T-helper 2 cell treated with Interferon-gamma antibody and Interleukin-4, amounts not matched to agents 5 μg/mL and 100 μg/mL, for 36 hours (primary cell): ENCODE data around the gene TRAPPC12.

Experiments
- DNase-seq: peaks from one replicate; pipeline ENCODE4 v3.0.0; 2021; ENCODE audit warnings: low spot score
- H3K27ac Mint-ChIP-seq: one replicate; pipeline ENCODE4 v1.8.0; 2021; ENCODE audit warnings: mild to moderate bottlenecking, mixed read lengths
- H3K27me3 Mint-ChIP-seq: one replicate; pipeline ENCODE4 v1.8.0; 2021; ENCODE audit warnings: low read depth, mixed read lengths
- H3K36me3 Mint-ChIP-seq: one replicate; pipeline ENCODE4 v1.8.0; 2021; ENCODE audit warnings: low read depth, mixed read lengths
- H3K4me1 Mint-ChIP-seq: one replicate; pipeline ENCODE4 v1.8.0; 2021; ENCODE audit warnings: low read depth, mixed read lengths
- H3K4me3 Mint-ChIP-seq: one replicate; pipeline ENCODE4 v1.8.0; 2022; ENCODE audit warnings: mild to moderate bottlenecking, moderate library complexity, mixed read lengths
- H3K9me3 Mint-ChIP-seq: one replicate; pipeline ENCODE4 v1.8.0; 2021; ENCODE audit warnings: mixed read lengths

Gene TRAPPC12

DNA sequence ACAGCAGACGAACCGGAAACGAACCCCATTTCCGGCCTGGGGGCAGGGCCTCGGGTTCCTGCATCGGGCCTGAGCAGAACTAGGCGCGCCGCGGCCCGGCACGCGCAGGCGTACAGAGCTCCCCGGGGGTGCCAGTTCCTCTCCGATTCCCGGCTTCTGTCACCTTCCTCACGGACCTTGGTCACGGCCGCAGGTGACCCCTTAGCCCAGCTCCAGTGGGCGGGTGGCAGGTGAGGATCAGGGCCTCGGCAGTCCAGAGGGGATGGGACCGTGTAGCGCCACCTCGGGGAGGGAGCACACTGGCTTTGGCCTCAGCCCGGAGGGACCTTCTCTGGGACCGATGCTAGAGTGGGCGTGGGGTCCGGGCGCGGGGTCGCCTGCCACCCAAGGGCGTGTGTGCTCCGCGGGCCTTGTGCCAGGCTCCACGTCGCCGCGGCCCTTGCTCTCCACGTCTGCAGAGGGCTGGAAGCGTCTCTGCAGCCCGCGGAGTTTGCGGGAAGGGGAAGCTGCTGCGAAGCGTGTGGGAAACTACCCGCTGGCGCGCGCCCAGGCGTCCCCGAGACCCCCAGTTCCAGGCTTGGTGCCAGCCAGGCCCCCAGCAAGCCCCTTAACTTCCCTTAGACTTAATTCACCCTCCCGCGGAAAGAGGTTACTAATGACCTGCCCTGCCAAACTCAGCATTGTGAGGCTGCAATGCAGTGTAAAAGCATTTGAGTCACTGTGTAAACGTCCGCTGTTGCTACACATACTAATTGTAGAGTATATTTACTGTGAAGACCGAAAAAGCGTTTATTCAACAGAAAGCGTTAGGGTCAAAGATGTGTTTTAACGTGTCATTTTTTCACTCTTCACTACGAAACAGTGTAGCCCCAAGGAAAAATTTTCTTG is at the start of gene TRAPPC12:
TSS of gene TRAPPC12 (plus strand) at position 48 of the 888 bp plus-strand sequence. CDS start 7,930 bp downstream, outside the sequence.
- Mint-ChIP-seq H3K4me3 (peak within 1 kb of the TSS; percentile 99), H3K4me1 (peaks cover 40% of the 10 kb centered on the region), H3K9me3 (no peaks in the 10 kb centered on the region), H3K36me3 (peaks cover 16% of the 10 kb centered on the region), H3K27ac (peak within 1 kb of the TSS; percentile 98), H3K27me3 (no peaks in the 10 kb centered on the region)
- DNase-seq = peak; percentile 92

DNA sequence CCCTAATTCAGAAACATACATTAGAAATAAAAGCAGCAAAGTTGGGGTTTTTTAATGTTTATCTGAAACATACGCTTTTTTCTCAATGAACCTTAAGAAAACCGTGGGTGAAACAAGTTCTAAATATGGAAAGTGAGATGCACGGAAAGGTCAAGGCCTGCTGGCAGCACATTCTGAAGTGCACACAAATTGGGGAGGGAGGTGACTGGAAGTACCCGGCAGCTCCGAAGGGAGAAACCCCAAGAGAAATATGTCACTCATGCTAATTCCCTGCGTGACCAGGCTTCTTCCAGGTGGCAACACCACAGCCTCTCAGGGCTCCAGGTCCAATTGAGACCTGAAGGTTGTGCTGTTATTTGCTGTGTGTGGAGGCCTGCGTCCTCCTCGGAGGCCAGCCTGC is 47.4 kb upstream of the TRAPPC12 start:
- Mint-ChIP-seq H3K36me3 (peaks cover 52% of the 10 kb centered on the region), H3K4me3 (no peak overlapping the region), H3K27me3 (no peaks in the 10 kb centered on the region), H3K27ac (no peak overlapping the region), H3K4me1 (no peaks in the 10 kb centered on the region), H3K9me3 (peaks cover 7% of the 10 kb centered on the region)
- DNase-seq = no peak

DNA sequence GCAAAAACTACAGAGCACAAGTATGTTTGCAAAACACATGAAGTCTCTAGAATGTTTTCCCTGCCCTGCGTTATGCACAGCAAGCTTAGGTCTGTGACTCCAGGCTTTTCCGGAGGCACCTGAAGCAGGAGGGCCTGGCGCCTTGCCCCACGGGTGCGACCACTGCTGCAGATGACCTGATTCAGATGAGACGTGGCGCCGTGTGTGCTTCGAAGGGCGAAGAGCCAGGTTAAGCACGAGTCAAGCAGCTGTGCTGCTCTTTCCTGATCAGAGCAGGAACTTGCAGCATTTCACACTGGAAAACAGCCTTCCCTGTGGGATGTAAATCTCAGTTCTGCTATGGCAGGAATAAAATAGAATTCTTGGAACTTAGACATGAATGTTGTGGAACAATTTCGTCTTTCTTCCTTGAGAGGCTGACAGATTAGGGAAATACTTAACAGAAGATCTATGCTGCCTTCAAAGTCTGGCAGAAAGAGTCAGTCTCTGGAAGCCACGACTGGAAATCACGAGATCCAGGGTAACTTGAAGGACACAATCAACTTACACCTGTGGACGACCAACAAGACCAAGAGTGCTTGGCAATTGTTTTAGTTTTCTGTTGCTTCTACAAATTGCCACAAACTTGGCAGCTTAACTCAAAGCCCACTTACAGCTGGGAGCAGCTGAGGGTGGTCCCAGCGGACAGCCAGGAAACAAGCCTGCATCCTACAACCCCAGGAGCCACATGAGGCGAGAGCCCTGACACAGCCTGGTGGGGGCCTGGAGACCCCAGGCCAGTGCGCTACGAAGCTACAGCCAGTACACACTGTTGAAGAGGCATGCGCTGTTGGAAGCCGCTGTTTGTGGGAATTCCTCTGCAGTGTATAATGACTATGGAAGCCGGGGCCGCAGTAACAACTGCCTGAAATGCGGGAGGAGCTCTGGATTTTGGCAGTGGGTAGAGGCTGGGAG is 44.8 kb upstream of the TRAPPC12 start:
- peaks cover 7% of the 10 kb centered on the region for H3K9me3 Mint-ChIP-seq
- H3K27ac Mint-ChIP-seq = no peak overlapping the region
- no peak overlapping the region for H3K4me3 Mint-ChIP-seq
- no peaks in the 10 kb centered on the region for H3K4me1 Mint-ChIP-seq
- peaks cover 61% of the 10 kb centered on the region for H3K36me3 Mint-ChIP-seq
- DNase-seq = no peak
- no peaks in the 10 kb centered on the region for H3K27me3 Mint-ChIP-seq

DNA sequence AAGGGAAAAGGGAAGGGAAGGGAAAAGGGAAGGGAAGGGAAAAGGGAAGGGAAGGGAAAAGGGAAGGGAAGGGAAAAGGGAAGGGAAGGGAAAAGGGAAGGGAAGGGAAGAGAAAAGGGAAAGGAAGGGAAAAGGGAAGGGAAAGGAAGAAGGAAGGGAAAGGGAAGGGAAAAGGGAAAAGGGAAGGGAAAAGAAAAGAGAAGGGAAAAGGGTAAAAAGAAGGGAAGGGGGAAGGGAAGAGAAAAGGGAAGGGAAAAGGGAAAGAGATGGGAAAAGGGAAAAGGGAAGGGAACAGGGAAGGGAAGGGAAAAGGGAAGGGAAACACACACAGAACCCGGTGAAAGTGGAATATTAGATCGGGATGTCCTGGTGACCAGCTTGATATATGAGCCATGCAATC is 42.6 kb upstream of the TRAPPC12 start:
- Mint-ChIP-seq H3K9me3 (no peaks in the 10 kb centered on the region), H3K4me3 (no peak overlapping the region), H3K4me1 (no peaks in the 10 kb centered on the region), H3K27me3 (no peaks in the 10 kb centered on the region), H3K36me3 (peaks cover 52% of the 10 kb centered on the region), H3K27ac (no peak overlapping the region)
- DNase-seq = no peak

DNA sequence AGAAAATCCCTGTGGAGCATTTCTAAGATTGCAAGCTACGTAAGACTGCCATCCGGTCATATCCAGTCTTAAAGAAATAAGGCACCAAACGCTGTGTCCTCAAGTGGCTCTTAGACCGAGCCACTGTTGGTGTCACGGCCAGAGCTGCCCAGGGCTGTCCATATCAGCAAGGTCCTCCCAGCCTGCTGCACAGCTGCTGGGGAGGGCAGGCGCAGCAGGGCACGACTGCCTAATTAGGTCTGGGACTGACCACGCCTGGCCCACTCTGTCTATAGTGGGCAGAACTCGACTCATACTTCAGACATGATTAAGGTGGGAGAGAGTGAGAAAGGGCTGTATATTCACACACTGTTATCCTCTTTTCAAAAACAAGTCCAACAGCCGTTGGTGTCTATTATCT is 41.2 kb upstream of the TRAPPC12 start:
- Mint-ChIP-seq H3K27ac (no peak overlapping the region), H3K27me3 (no peaks in the 10 kb centered on the region), H3K4me1 (no peaks in the 10 kb centered on the region), H3K36me3 (peaks cover 39% of the 10 kb centered on the region), H3K9me3 (no peaks in the 10 kb centered on the region), H3K4me3 (no peak overlapping the region)
- no peak for DNase-seq

DNA sequence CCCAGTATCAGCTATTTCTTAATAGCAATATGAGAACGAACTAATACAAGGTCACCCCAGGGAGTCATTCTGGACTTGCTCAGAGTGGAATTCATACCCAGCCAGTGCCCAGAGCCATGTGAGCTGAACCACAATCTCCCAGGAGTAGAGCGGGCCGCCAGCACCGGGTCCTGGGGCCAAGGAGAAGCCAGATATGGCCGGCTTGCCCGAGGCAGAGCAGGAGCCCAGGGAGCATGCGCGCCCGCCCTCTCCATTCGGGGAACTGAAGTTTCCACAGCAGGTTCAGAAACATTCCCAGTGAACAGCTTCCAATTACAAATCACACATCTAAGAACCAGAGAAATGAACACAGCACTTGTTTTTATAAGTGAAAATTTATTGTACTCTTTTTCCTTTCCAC is 39.4 kb upstream of the TRAPPC12 start:
- Mint-ChIP-seq H3K27ac (no peak overlapping the region), H3K4me3 (no peak overlapping the region), H3K9me3 (no peaks in the 10 kb centered on the region), H3K36me3 (peaks cover 26% of the 10 kb centered on the region), H3K27me3 (no peaks in the 10 kb centered on the region), H3K4me1 (no peaks in the 10 kb centered on the region)
- no peak for DNase-seq

DNA sequence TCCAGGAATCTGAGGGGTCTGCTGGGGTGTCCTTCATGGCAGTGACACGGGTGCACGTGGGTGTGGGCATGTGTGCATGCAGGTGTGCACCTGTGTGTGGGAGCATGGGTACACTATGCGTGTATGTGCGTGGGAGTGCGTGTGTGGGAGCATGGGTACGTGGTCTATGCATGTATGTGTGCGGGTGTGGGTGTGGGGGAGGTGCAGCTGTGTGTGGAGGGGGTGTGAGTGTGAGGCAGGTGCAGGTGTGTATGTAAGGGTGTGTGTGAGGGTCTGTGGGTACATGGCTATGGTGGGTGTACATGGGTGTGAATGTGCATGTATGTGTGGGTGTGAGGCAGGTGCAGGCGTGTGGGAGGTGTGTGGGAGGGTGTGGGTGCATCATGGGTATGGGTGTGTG is 38.2 kb upstream of the TRAPPC12 start:
- H3K27ac Mint-ChIP-seq = peak overlapping the region; percentile 21
- DNase-seq = no peak
- no peaks in the 10 kb centered on the region for H3K27me3 Mint-ChIP-seq
- H3K4me3 Mint-ChIP-seq = no peak overlapping the region
- H3K36me3 Mint-ChIP-seq = peaks cover 19% of the 10 kb centered on the region
- no peaks in the 10 kb centered on the region for H3K9me3 Mint-ChIP-seq
- no peaks in the 10 kb centered on the region for H3K4me1 Mint-ChIP-seq

DNA sequence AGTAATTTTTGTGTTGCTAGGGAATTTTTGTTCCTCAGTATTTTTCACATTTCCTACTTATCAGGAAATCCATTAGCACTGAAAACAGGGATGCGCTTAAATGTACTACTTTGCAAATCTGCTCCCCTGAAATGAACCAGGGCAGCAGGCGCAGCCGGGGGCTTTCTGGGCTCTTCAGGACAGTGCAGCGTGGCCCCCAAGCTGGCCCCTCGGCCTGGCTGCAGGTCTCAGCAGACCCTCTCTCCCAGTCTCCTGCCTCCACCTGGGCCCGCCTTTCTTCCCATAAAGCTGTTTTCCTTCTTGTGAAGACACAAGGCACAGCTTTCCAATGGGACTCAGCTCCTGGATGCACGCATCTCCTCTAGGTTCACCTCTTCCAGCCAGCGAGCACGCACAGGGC is 37.2 kb upstream of the TRAPPC12 start:
- no peaks in the 10 kb centered on the region for H3K4me1 Mint-ChIP-seq
- H3K4me3 Mint-ChIP-seq = no peak overlapping the region
- H3K27ac Mint-ChIP-seq = no peak overlapping the region
- H3K36me3 Mint-ChIP-seq = peaks cover 17% of the 10 kb centered on the region
- DNase-seq = no peak
- H3K9me3 Mint-ChIP-seq = no peaks in the 10 kb centered on the region
- H3K27me3 Mint-ChIP-seq = no peaks in the 10 kb centered on the region

DNA sequence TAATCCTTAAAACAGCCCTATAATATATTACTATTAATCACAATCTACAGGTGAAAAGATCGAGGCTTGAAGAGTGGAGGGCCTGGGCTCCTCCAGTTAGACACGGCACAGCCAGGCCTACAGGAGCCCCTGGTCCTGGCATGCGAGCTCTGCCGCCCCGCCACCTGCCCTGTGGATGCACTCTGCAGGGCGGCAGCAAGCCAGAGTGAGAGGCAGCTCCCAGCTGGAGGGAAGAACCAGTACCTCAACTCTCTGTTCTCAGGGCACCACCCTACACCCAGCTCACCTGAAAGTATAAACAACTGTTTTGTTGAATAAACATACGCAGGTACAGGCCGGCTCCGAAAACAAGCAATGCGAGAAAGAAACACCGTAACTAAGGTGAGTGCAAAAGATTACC is 36.5 kb upstream of the TRAPPC12 start:
- DNase-seq = no peak
- H3K4me3 Mint-ChIP-seq = no peak overlapping the region
- H3K27ac Mint-ChIP-seq = no peak overlapping the region

DNA sequence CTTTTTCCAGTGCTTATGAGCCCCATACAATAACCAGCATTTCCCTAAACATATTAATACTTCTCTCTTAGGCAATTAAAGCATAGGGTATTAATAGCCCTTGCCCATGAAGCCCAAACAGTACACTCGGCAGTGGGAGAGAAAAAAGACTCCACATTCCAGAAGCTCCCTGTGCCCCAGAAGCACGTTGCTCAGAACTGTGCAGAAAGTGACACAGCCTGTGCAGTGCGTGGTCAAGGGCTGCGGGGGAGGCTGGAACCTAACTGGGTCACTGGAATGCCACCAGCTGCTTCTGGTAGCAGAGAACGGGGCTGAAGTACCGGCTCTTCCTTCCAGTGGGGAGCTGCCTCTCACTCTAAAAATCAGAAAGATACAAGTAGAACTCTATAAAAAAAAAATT is 34.6 kb upstream of the TRAPPC12 start:
- no peak overlapping the region for H3K4me3 Mint-ChIP-seq
- H3K27ac Mint-ChIP-seq = no peak overlapping the region
- DNase-seq = no peak
- H3K27me3 Mint-ChIP-seq = no peaks in the 10 kb centered on the region
- peaks cover under 1% of the 10 kb centered on the region for H3K9me3 Mint-ChIP-seq
- H3K4me1 Mint-ChIP-seq = no peaks in the 10 kb centered on the region
- H3K36me3 Mint-ChIP-seq = peaks cover 27% of the 10 kb centered on the region

More for the DNA sequence above, 36.5 kb upstream of the TRAPPC12 start:
- no peaks in the 10 kb centered on the region for H3K27me3 Mint-ChIP-seq
- H3K36me3 Mint-ChIP-seq = peaks cover 18% of the 10 kb centered on the region
- no peaks in the 10 kb centered on the region for H3K9me3 Mint-ChIP-seq
- no peaks in the 10 kb centered on the region for H3K4me1 Mint-ChIP-seq

DNA sequence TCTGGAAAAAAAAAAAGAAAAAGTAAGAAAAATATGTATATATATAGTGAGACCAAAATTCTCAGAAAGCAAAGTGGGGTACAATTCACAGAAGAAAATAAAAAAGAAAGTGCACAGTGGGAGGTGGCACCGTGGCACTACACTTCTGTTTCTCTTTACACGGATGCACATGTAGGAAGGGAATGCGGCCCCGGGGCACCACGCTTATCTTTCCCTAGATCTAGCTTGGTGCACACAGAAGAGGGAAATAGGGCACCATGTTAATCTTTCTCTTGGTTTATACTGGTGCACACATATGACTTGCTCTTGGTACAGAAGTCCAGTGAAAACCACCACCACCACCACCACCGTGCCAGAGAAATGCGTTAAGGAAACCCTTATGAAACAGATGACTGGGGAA is 33.9 kb upstream of the TRAPPC12 start:
- H3K9me3 Mint-ChIP-seq = peaks cover 8% of the 10 kb centered on the region
- H3K36me3 Mint-ChIP-seq = peaks cover 33% of the 10 kb centered on the region
- DNase-seq = no peak
- no peak overlapping the region for H3K27ac Mint-ChIP-seq
- no peak overlapping the region for H3K4me3 Mint-ChIP-seq
- H3K27me3 Mint-ChIP-seq = no peaks in the 10 kb centered on the region
- H3K4me1 Mint-ChIP-seq = no peaks in the 10 kb centered on the region

DNA sequence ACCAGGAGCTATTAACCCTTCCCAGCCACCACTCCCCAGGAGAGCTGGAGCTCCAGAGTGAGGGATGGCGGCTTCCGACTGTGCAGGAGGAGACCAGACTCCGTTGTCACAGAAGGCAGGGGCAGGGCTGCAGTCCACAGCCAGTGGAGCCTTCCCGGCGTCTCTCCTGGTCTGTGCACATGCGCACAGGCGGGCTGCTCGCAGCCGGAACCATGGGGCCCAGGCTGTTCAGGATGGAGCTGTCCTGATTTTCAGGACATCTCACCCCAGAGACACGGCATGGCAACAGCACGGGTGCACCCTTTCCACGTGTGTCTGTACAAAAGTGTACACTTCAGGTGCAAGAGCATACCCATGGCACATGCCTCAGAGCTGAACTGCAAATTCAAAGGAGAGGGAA is 30.7 kb upstream of the TRAPPC12 start:
- H3K27ac Mint-ChIP-seq = no peak overlapping the region
- H3K36me3 Mint-ChIP-seq = peaks cover 51% of the 10 kb centered on the region
- H3K27me3 Mint-ChIP-seq = no peaks in the 10 kb centered on the region
- no peaks in the 10 kb centered on the region for H3K4me1 Mint-ChIP-seq
- no peak for DNase-seq
- no peak overlapping the region for H3K4me3 Mint-ChIP-seq
- H3K9me3 Mint-ChIP-seq = peaks cover 24% of the 10 kb centered on the region

DNA sequence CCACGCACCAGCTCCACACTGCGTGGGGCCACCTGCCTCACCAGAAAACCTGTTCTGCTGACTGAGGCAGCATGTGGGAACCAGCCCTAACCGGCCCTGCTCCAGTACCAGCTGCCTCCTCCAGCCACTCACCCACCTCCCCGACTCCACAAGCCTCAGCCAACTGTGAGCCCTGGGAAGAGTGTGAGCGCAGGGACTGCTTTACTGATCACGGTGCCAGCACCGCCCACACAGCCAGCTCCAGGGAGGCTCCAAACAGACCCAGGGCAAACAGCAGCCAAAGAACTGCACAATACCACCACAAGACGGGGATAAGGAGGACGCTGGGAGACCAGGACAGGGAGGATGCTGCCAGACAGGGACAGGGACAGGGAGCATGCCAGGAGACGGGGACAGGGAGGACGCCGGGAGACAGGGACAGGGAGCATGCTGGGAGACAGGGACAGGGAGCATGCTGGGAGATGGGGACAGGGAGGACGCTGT is 30.2 kb upstream of the TRAPPC12 start:
- H3K36me3 Mint-ChIP-seq = peaks cover 56% of the 10 kb centered on the region
- no peak overlapping the region for H3K27ac Mint-ChIP-seq
- no peak for DNase-seq
- no peaks in the 10 kb centered on the region for H3K4me1 Mint-ChIP-seq
- peaks cover 26% of the 10 kb centered on the region for H3K9me3 Mint-ChIP-seq
- no peaks in the 10 kb centered on the region for H3K27me3 Mint-ChIP-seq
- no peak overlapping the region for H3K4me3 Mint-ChIP-seq

DNA sequence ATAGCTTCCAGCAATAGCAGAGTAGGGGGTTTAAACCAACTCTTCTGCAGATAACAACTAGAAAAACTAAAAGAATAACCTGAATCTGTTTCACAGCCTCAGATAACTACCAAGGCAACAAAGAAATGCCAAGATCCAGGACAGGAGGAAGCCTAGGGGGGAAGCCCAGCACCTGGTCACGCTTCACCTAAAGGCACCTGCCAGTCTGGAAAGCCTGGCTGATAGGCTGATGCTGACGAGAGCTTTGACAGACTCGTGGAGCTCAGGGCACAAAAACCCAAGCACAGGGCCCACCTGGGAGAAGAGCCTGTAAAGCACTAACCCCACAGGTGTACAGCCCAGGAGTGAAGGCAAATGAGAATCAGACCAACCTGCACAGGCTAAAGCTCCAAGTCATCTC is 24.5 kb upstream of the TRAPPC12 start:
- Mint-ChIP-seq H3K27me3 (no peaks in the 10 kb centered on the region), H3K36me3 (peaks cover 40% of the 10 kb centered on the region), H3K4me3 (no peak overlapping the region), H3K4me1 (peaks cover 4% of the 10 kb centered on the region), H3K27ac (no peak overlapping the region), H3K9me3 (peaks cover 25% of the 10 kb centered on the region)
- no peak for DNase-seq
